Osteocyte (in vitro differentiated cells): ENCODE measurements around the gene NEAT1. TPM values are rescaled to one million over a fixed set of nuclear protein-coding genes. Genes with fewer than 3 reads are reported as not detected.

Experiments used
- DNase-seq: peaks from one replicate; pipeline ENCODE4 v3.0.0; 2021; ENCODE audit warnings: mixed read lengths; ENCODE audit not compliant: unreplicated experiment; ENCODE audit errors: extremely low spot score
- H3K27ac Mint-ChIP-seq: one replicate; pipeline ENCODE4 v1.8.0; 2021; ENCODE audit warnings: mild to moderate bottlenecking, mixed read lengths; ENCODE audit not compliant: unreplicated experiment
- H3K27me3 Mint-ChIP-seq: one replicate; pipeline ENCODE4 v1.8.0; 2021; ENCODE audit warnings: mixed read lengths; ENCODE audit not compliant: unreplicated experiment
- H3K36me3 Mint-ChIP-seq: one replicate; pipeline ENCODE4 v1.8.0; 2021; ENCODE audit warnings: mixed read lengths; ENCODE audit not compliant: unreplicated experiment
- H3K4me1 Mint-ChIP-seq: one replicate; pipeline ENCODE4 v1.8.0; 2021; ENCODE audit warnings: mixed read lengths; ENCODE audit not compliant: unreplicated experiment
- H3K4me3 Mint-ChIP-seq: one replicate; pipeline ENCODE4 v1.8.0; 2021; ENCODE audit warnings: mild to moderate bottlenecking, moderate library complexity, mixed read lengths; ENCODE audit not compliant: unreplicated experiment
- H3K9me3 Mint-ChIP-seq: one replicate; pipeline ENCODE4 v1.8.0; 2021; ENCODE audit warnings: mixed read lengths; ENCODE audit not compliant: unreplicated experiment
- CTCF ChIP-seq: fragments of 200-600 bp; sonication (generic); IDR thresholded peaks from 2 replicates; pipeline ENCODE4 v1.5.0; 2021; ENCODE audit warnings: antibody characterized with exemption, mild to moderate bottlenecking, moderate library complexity
- total RNA-seq: library from RNA; stranded (reverse); gene quantifications from 2 replicates; pipeline ENCODE4 v1.2.1, GENCODE V29; 2021

The NEAT1 gene
- total RNA-seq, 1 donor from 2014 or later: 534 TPM

GRCh38 chr11:65434057-65434666 lies 11.6 kb downstream of the NEAT1 start:
- Mint-ChIP-seq H3K27ac (peak overlapping the region; percentile 67), H3K27me3 (no peaks in the 10 kb centered on the region), H3K36me3 (peaks cover 63% of the 10 kb centered on the region), H3K9me3 (no peaks in the 10 kb centered on the region), H3K4me3 (peak overlapping the region; percentile 51), H3K4me1 (peaks cover 84% of the 10 kb centered on the region)
- TF ChIP-seq CTCF: no peak
- no peak for DNase-seq

DNA sequence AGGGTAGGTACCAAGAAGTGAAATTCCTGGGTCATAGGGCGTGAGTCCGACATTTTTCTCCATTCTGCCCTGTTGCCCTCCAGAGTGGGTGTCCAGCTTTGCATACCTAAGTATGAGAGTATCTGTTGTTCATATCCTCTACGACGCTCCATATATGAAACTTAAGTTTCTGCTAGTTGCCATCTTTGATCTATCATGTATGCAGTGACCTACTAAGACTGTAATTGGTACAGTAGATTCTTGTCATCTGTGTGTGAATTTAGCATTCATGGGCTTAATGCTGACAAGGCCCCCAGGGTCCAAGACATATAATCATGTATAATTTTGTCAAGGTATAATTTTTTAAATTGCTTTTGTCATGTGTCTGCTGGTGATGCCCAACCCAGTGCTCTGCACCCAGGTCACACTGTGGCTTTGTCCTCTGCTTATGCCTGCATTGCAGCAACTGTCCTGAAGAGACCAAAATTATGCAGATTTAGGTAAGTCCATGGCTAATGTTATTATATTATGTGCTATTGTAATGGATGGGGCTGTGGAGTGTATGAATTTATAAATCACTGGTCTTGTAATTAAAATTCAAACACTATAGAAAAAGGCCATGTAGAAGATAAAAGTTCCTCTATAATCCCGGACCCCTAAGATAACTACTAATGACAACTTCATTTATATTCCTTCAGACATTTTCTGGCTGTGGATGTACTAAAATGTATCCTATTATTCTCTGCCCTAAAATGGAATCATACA lies 12.2 kb downstream of the NEAT1 start:
- no peak for TF ChIP-seq CTCF
- H3K27ac Mint-ChIP-seq: peak overlapping the region; percentile 67
- peaks cover 65% of the 10 kb centered on the region for H3K36me3 Mint-ChIP-seq
- peaks cover 84% of the 10 kb centered on the region for H3K4me1 Mint-ChIP-seq
- H3K4me3 Mint-ChIP-seq: peak overlapping the region; percentile 51
- DNase-seq: peak; percentile 21
- H3K27me3 Mint-ChIP-seq: no peaks in the 10 kb centered on the region
- H3K9me3 Mint-ChIP-seq: no peaks in the 10 kb centered on the region

GRCh38 chr11:65435411-65435931 lies 12.9 kb downstream of the NEAT1 start:
- peak overlapping the region; percentile 27 for H3K4me3 Mint-ChIP-seq
- peaks cover 67% of the 10 kb centered on the region for H3K36me3 Mint-ChIP-seq
- H3K27ac Mint-ChIP-seq: peak overlapping the region; percentile 67
- peaks cover 84% of the 10 kb centered on the region for H3K4me1 Mint-ChIP-seq
- H3K9me3 Mint-ChIP-seq: no peaks in the 10 kb centered on the region
- no peak for TF ChIP-seq CTCF
- H3K27me3 Mint-ChIP-seq: no peaks in the 10 kb centered on the region
- peak; percentile 23 for DNase-seq

GRCh38 chr11:65435981-65436411 lies 13.4 kb downstream of the NEAT1 start:
- peaks cover 69% of the 10 kb centered on the region for H3K36me3 Mint-ChIP-seq
- DNase-seq: peak; percentile 78
- H3K27me3 Mint-ChIP-seq: no peaks in the 10 kb centered on the region
- no peaks in the 10 kb centered on the region for H3K9me3 Mint-ChIP-seq
- H3K27ac Mint-ChIP-seq: peak overlapping the region; percentile 67
- no peak for TF ChIP-seq CTCF
- peaks cover 83% of the 10 kb centered on the region for H3K4me1 Mint-ChIP-seq
- peak overlapping the region; percentile 6 for H3K4me3 Mint-ChIP-seq

GRCh38 chr11:65436412-65437032 lies 13.9 kb downstream of the NEAT1 start:
- Mint-ChIP-seq H3K4me3 (peak overlapping the region; percentile 38), H3K4me1 (peaks cover 83% of the 10 kb centered on the region), H3K36me3 (peaks cover 71% of the 10 kb centered on the region), H3K27me3 (no peaks in the 10 kb centered on the region), H3K27ac (peak overlapping the region; percentile 67), H3K9me3 (no peaks in the 10 kb centered on the region)
- TF ChIP-seq CTCF: no peak
- peak; percentile 73 for DNase-seq
